Stimulated activated CD4-positive, alpha-beta T cell treated with anti-CD3 and anti-CD28 coated beads, Interleukin-2, amount 100 ng/mL, for 24 hours (primary cell): ENCODE data around the gene AGRN.
A peak's percentile ranks its signal among the peaks of the same experiment; 100 is the strongest.
"Not testable (repeated sequence)": the region's sequence is repeated elsewhere in the genome, so short reads cannot be mapped to it uniquely, and the experiment has no call there.

Source experiments
- DNase-seq, 2 donors: peaks; one replicate each; pipeline ENCODE4 v3.0.0-alpha.2; 2020

The AGRN gene

GRCh38 chr1:1098681-1099421 lies 78.9 kb downstream of the AGRN start:
- DNase-seq = peak in 1 of 2 donors; percentile 16

- DNase-seq = no peak
Observed at GRCh38 chr1:1099506-1100183, 79.7 kb downstream of the AGRN start.

- DNase-seq = no peak
Observed at GRCh38 chr1:1100296-1100695, 80.4 kb downstream of the AGRN start.

- no peak for DNase-seq
Observed at GRCh38 chr1:1101503-1101902, 81.6 kb downstream of the AGRN start.

- not testable (repeated sequence) for DNase-seq
Observed at GRCh38 chr1:1104152-1104551, 84.2 kb downstream of the AGRN start.
